NB4 (cell line): ENCODE results near the gene MBOAT2.

Experiments
- DNase-seq: peaks from one replicate; pipeline ENCODE4 v3.0.0; 2010; ENCODE audit warnings: low read depth
- H3K4me3 ChIP-seq: one replicate; pipeline ENCODE4 v1.5.1; 2011; ENCODE audit warnings: mild to moderate bottlenecking, low read depth, low read length, moderate library complexity
- MYC ChIP-seq: IDR thresholded peaks from 2 replicates; pipeline ENCODE4 v1.6.1; 2011; ENCODE audit warnings: low read depth, low read length
- POLR2A ChIP-seq: IDR thresholded peaks from 2 replicates; pipeline ENCODE4 v1.6.1; 2011; ENCODE audit warnings: mild to moderate bottlenecking; ENCODE audit not compliant: insufficient read length; ENCODE audit errors: extremely low read depth
- TF ChIP-seq, protein P1 (sequence below): IDR thresholded peaks from one replicate; pipeline ENCODE4 v1.5.1; 2012; ENCODE audit warnings: low read depth, low read length
- TF ChIP-seq, protein P2 (sequence below): IDR thresholded peaks from 2 replicates; pipeline ENCODE4 v1.6.1; 2011; ENCODE audit warnings: low read depth, low read length

MBOAT2 gene

GRCh38 chr2:8966123-8966908 lies 37.2 kb downstream of the MBOAT2 start:
- no peak overlapping the region for H3K4me3 ChIP-seq
- TF ChIP-seq, protein P1, sequence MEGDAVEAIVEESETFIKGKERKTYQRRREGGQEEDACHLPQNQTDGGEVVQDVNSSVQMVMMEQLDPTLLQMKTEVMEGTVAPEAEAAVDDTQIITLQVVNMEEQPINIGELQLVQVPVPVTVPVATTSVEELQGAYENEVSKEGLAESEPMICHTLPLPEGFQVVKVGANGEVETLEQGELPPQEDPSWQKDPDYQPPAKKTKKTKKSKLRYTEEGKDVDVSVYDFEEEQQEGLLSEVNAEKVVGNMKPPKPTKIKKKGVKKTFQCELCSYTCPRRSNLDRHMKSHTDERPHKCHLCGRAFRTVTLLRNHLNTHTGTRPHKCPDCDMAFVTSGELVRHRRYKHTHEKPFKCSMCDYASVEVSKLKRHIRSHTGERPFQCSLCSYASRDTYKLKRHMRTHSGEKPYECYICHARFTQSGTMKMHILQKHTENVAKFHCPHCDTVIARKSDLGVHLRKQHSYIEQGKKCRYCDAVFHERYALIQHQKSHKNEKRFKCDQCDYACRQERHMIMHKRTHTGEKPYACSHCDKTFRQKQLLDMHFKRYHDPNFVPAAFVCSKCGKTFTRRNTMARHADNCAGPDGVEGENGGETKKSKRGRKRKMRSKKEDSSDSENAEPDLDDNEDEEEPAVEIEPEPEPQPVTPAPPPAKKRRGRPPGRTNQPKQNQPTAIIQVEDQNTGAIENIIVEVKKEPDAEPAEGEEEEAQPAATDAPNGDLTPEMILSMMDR: no peak
- no peak for TF ChIP-seq MYC
- no peak for TF ChIP-seq POLR2A
- TF ChIP-seq, protein P2, sequence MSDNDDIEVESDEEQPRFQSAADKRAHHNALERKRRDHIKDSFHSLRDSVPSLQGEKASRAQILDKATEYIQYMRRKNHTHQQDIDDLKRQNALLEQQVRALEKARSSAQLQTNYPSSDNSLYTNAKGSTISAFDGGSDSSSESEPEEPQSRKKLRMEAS: no peak
- no peak for DNase-seq

- no peak for DNase-seq
- TF ChIP-seq, protein P2: no peak
- TF ChIP-seq POLR2A (no peak), MYC (no peak)
- TF ChIP-seq, protein P1: no peak
- H3K4me3 ChIP-seq: no peak overlapping the region
These were observed 38.1 kb downstream of the MBOAT2 start for GRCh38 chr2:8965216-8965969.

- H3K4me3 ChIP-seq: no peak overlapping the region
- TF ChIP-seq, protein P2: no peak
- no peak for TF ChIP-seq POLR2A
- no peak for DNase-seq
These were observed 40.6 kb downstream of the MBOAT2 start for GRCh38 chr2:8962890-8963289.

DNA sequence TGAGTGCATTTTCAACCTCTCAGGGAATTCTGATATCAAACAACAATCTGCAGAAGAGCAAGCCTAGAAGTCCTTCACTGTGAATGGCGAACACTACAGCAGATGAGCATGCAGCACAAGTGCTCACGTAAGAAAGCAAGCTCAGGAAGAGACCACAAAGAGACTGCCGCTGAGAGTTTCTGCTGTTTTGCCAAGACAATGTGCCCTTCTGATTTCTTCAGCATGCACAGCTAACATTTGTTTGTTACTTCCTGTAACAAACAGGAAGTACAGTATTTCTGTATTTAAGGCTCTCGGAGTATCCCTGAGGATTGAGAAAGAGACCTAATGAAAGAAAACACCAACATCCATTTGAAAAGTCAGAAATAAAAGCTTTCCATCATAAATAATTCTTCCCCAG lies 45.9 kb downstream of the MBOAT2 start:
- no peak for DNase-seq
- TF ChIP-seq MYC: no peak
- TF ChIP-seq, protein P2: no peak
- TF ChIP-seq POLR2A: no peak
- H3K4me3 ChIP-seq: no peak overlapping the region

DNA sequence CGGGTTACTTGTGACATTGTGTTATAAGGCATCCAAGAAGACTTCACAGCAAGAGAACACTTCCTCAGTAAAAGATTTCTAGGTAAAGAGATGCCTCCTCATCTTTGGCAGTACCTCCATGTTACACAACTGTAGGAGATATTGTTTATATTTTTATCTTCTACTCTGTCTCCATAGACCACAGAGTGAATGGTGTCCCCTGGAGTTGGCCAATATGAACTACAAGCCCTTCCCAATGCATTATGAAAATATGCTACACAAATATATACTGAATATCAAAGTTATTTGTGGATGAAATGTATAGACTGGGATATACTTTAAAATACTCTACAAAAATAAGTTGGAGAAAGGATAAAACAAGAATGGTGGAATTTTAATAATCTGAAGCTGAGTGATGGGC lies 46.7 kb downstream of the MBOAT2 start:
- H3K4me3 ChIP-seq: no peak overlapping the region
- DNase-seq: no peak
- TF ChIP-seq, protein P2: no peak
- TF ChIP-seq POLR2A: no peak
- TF ChIP-seq, protein P1: no peak
- TF ChIP-seq MYC: no peak

DNA sequence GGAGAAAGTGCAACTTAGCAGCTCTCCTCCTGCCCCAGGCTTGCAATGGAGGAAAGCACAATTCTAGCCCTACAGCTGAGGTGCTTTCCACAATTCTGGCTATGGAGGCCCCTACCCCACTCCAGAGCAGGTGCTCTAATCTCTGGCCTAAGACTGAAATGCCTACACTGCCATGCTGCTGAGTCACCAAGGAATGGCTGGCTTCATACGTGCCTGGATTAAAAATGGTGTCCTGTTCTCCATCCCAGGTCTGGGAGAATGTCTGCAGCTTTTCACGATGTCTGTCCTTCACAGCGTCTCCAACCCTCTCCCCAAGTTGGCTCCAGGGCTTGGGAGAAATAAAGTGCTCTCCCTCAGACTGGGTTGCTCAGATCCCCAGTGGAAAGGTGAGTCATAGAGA lies 48.5 kb downstream of the MBOAT2 start:
- TF ChIP-seq MYC (no peak), POLR2A (no peak)
- TF ChIP-seq, protein P2: no peak
- TF ChIP-seq, protein P1: no peak
- no peak overlapping the region for H3K4me3 ChIP-seq
- DNase-seq: no peak
